Astrocyte of the cerebellum (primary cell): Measurements from ENCODE around the gene SPATA20.

Experiments used
- DNase-seq: peaks from one replicate; pipeline ENCODE4 v3.0.0-alpha.2; 2011; ENCODE audit warnings: low read depth
- H3K4me3 ChIP-seq: 2 replicates; pipeline ENCODE4 v1.5.1; 2011; ENCODE audit warnings: mild to moderate bottlenecking, low read depth, low read length, moderate library complexity
- in situ Hi-C: cut with HindIII; loops from 2 replicates; pipeline ENCODE4 v1.10.0; 2017; ENCODE audit warnings: low sequenced_read_pairs
- TF ChIP-seq, protein P1 (sequence below): IDR thresholded peaks from 2 replicates; pipeline ENCODE4 v1.5.1; 2012; ENCODE audit warnings: low read length, low read depth, moderate library complexity, mild to moderate bottlenecking; ENCODE audit errors: missing control alignments

The SPATA20 gene

DNA sequence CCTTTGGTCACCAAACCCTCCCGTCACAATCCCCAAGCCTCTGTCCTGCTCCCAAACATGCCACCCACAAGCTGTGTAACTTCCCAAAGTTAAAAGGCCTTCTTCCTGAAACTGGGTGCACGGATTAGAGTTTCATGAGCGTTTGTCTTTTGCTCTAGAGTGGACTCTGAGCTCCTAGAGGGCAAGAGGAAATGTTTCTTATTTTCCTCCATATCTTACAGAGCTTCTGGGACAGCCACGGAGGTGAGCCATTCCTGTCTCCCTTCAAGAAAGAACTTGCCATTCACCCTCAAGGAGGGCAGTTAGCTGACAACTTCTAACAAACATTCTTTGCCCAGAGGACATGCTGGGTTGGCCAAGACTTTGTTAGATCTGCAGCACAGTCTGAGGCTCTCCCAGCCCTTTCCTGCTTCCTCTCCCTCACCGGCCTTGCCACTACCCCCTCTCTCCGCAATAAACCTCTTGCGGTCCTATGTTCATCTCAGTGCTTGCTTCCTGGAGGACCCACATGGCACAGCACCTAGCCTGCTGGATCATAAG, 41.3 kb upstream of the SPATA20 start:
- DNase-seq: no peak
- in situ Hi-C loops: no loop called here
- no peak overlapping the region for H3K4me3 ChIP-seq
- TF ChIP-seq, protein P1, sequence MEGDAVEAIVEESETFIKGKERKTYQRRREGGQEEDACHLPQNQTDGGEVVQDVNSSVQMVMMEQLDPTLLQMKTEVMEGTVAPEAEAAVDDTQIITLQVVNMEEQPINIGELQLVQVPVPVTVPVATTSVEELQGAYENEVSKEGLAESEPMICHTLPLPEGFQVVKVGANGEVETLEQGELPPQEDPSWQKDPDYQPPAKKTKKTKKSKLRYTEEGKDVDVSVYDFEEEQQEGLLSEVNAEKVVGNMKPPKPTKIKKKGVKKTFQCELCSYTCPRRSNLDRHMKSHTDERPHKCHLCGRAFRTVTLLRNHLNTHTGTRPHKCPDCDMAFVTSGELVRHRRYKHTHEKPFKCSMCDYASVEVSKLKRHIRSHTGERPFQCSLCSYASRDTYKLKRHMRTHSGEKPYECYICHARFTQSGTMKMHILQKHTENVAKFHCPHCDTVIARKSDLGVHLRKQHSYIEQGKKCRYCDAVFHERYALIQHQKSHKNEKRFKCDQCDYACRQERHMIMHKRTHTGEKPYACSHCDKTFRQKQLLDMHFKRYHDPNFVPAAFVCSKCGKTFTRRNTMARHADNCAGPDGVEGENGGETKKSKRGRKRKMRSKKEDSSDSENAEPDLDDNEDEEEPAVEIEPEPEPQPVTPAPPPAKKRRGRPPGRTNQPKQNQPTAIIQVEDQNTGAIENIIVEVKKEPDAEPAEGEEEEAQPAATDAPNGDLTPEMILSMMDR: no peak

DNA sequence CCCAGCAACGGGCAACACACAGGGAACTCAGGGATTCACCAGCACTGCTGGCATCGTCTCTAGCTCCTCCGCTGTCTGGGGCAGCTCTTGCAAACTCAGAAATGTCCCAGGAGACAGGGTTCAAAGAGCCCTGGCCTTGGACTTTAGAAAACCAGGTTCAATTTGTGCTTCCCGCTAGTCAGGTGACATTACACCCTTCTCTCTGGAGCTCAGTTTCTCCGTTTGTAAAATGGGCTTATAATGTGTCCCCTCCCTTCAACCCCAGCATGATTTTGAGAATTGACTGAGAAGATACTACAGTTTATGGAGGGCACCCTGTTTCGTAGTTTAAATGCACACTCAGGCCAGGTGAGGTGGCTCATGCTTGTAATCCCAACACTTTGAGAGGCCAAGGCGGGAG, 40.7 kb upstream of the SPATA20 start:
- no peak for DNase-seq
- H3K4me3 ChIP-seq: no peak overlapping the region
- TF ChIP-seq, protein P1: no peak
- in situ Hi-C loops: no loop called here

DNA sequence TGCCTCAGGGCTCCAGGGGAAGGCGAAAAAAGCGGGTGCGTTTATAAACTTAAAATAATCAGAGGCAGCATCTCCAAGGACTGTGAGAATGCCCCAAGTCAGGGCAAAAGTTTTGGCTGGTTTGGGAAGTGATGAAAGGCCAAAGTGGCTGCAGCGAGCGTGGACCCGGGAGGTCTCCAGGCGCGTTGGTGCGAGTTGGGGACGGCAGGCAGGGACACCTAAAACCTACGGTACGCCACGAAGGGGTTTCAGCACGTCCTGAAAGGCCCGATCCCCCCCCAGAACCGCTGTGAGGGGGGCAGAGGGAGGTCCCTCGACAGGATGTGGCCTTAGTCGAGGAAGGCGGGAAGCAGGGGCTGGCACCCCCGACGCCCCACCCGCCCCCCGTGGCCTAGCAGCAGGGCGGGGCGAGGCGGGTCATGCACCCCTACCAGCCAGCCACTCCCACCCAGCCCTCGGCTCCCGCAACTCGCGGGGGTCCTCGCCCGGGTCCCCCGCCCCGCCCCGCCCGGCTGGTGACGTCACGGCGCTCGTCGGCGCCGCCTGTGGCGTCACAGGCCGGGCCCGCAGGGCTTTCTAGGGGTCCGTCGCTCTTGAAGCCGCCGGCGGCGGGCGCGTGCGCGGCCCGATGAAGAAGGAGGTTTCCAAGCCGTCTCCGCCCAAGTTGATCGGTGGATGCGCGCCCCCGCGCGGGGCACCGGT, 39.0 kb upstream of the SPATA20 start, which contains the start of gene MYCBPAP:
TSS of gene MYCBPAP (plus strand) at position 569 of the 702 bp plus-strand sequence. CDS start 236 bp downstream, outside the sequence.
- DNase-seq: peak; percentile 47
- in situ Hi-C loops: no loop called here
- TF ChIP-seq, protein P1: no peak
- H3K4me3 ChIP-seq: peak within 1 kb of the TSS; percentile 51

DNA sequence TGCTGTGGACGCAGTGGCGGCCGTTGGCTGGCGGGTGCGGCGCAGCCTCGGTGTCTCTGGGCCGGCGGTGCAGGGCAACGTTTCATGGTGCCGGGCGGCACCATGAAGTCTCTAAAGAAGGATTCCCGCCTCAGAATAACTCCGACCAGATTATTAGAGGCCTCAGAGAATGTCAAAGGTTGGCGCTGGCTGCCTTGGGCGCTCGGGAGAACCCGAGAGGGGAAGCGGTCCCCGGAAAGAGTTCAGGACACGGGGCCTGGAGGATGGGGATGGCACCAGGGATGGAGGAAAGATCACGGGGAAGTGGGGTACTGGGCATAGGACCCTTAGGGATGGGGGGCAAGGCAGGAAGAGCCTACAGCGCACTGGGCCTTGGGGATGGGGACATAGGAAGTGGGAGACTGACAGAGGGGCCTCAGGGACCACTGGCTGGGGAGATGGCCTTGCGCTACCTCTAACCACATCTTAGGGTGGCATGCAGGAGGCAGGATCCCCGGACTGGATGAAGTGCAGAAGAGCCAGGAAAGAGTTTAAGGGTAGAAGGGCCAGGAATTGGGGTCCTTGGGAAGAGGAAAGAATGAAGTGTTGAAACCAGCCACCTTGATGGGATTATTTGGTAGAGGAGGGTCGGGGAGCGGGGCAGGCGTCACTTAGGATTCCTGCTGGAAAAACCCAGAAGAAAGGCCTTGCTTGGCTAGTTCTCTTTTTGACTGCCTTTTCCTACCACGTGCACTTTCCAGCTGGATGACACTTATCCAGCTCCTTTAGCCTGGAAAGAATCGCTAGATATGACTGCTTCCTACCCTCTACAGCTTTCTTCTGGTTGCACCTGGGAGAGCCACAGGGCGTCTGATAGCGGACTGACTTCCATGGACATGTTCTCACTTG, 38.2 kb upstream of the SPATA20 start:
- TF ChIP-seq, protein P1: no peak
- peak overlapping the region; percentile 51 for H3K4me3 ChIP-seq
- no peak for DNase-seq
- in situ Hi-C loops: no loop called here

DNA sequence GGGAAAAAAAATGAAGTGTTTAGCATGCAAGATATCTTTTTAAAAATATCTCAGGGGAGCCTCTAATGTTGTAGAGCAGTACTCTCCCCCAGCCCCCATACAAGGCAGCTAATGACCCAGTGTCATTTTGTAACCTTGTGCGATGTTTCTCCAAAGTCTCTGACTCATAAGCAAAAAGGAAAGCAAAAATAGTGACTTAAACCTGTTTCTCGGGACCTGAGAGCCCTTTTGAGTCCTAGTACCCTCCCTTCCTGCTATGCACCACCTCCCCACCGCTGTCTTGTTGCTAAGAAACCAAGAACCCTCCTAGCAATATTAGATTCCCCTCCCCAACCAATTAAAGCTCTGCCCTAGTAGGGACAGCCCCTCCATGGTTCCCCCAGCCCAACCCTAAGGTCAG, 35.9 kb upstream of the SPATA20 start:
- DNase-seq: no peak
- in situ Hi-C loops: no loop called here
- TF ChIP-seq, protein P1: no peak
- no peak overlapping the region for H3K4me3 ChIP-seq

DNA sequence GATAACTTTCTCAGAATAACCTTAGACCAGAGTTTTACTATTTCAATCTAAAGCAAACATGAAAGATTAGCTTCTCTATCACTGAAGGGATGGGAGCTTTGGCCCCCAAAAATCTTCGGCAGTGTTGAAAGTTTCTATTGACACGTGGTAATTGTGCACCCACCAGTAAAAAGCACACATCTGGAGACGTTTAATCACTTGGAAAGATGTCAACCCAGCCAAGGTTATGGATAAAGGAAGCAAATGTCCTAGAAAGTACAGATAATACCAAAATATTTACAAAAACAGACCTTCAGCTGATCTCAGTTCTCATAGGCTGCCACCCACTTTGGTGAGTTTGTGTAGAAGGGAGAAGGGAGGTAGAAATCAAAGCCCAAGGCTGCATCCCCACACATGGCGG, 33.5 kb upstream of the SPATA20 start:
- DNase-seq: no peak
- H3K4me3 ChIP-seq: no peak overlapping the region
- TF ChIP-seq, protein P1: no peak
- in situ Hi-C loops: no loop called here
